Activated CD4-positive, alpha-beta memory T cell treated with anti-CD3 and anti-CD28 coated beads, Interleukin-2, amount 10 ng/mL, durations not matched to agents 7 days and 5 days (primary cell): ENCODE data around the gene ITGA3. TPM values are rescaled to one million over a fixed set of nuclear protein-coding genes. Genes with fewer than 3 reads are reported as not detected.

Experiments
- CTCF ChIA-PET: fragments of 350-600 bp; sonication (Branson Sonifier 250); formaldehyde crosslinking; loops from one replicate; lab custom pipeline; 2021; ENCODE audit warnings: antibody characterized with exemption, inconsistent platforms; lab: Charles Lee
- POLR2A ChIA-PET: fragments of 350-600 bp; sonication (Branson Sonifier 250); formaldehyde crosslinking; loops from one replicate; lab custom pipeline; 2021; ENCODE audit warnings: antibody characterized with exemption; lab: Charles Lee
- DNase-seq: peaks from one replicate; pipeline ENCODE4 v3.0.0-alpha.2; 2020
- H3K27ac Mint-ChIP-seq: one replicate; pipeline ENCODE4 v1.8.0; 2021; ENCODE audit warnings: mild to moderate bottlenecking, mixed read lengths
- H3K27me3 Mint-ChIP-seq: one replicate; pipeline ENCODE4 v1.8.0; 2021; ENCODE audit warnings: mixed read lengths
- H3K36me3 Mint-ChIP-seq: one replicate; pipeline ENCODE4 v1.8.0; 2021; ENCODE audit warnings: low read depth, mixed read lengths
- H3K4me1 Mint-ChIP-seq: one replicate; pipeline ENCODE4 v1.8.0; 2021; ENCODE audit warnings: mixed read lengths
- H3K4me3 Mint-ChIP-seq: one replicate; pipeline ENCODE4 v1.8.0; 2021; ENCODE audit warnings: mild to moderate bottlenecking, mixed read lengths
- H3K9me3 Mint-ChIP-seq: one replicate; pipeline ENCODE4 v1.8.0; 2021; ENCODE audit warnings: mixed read lengths
- total RNA-seq, 2 experiments: library from RNA; stranded (reverse); gene quantifications; one replicate each; pipeline ENCODE4 v1.2.3, GENCODE V29; 2021

The ITGA3 gene
- total RNA-seq, 2 experiments from 2014 or later, result 12.5 to 13.4 TPM

GRCh38 chr17:50112694-50113093, 56.8 kb downstream of the ITGA3 start:
- POLR2A ChIA-PET, result interaction anchor here (1.1 to 1.2 kb wide), 2 partner anchors 10 to 38 kb away, joined by 3 to 5 read pairs; partner anchors contain the start of gene PPP1R9B

DNA sequence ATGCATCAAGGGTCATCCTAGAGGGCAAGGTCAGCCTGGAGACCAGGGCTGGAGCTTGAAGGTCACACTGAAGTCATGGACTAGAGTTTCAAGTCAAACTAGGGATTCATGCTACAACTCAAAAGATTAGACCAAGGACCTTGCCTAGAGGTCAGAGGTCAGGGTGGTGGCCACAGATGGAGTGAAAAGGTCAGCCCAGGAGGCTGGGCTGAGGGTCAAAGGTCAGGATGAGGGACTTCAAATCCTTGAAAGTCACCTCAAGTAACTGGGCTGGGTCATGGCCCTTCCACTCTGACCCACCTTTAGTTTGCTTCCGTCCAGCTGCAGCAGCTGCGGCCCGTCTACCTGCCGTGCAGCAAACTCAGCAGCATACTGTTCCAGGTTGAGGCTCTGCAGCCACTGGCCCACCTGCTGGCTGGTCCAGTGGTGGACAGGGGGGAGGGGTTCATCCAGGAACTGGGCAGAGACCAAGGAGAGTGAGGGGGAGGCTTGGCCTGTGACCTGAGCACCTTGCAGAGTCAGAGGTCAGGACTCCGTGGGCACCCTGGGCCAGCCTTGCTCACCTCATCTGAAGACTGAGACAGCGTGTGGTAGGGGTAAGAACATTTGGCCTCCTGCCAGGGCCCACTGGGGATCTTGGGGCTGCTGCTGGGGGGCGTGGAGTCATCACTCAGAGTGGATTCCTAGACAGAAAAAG, 57.9 kb downstream of the ITGA3 start:
- ChIA-PET CTCF (interaction anchor here (0.7 to 5.3 kb wide), 8 partner anchors 9 to 158 kb away, joined by 3 to 48 read pairs (median 4); partner anchors contain the start of gene PDK2), POLR2A (interaction anchor here (1.2 kb wide), 1 partner anchor 9 kb away, joined by 5 read pairs; no protein-coding TSS in a partner anchor)
- H3K4me1 Mint-ChIP-seq, result peaks cover 7% of the 10 kb centered on the region
- no peak overlapping the region for H3K4me3 Mint-ChIP-seq
- peaks cover 30% of the 10 kb centered on the region for H3K27me3 Mint-ChIP-seq
- H3K36me3 Mint-ChIP-seq, result no peaks in the 10 kb centered on the region
- no peaks in the 10 kb centered on the region for H3K9me3 Mint-ChIP-seq
- DNase-seq, result no peak
- H3K27ac Mint-ChIP-seq, result no peak overlapping the region

More at GRCh38 chr17:50112694-50113093, 56.8 kb downstream of the ITGA3 start:
- DNase-seq, result no peak
- CTCF ChIA-PET, result interaction anchor here (1.0 kb wide), 1 partner anchor 10 kb away, joined by 4 read pairs; no protein-coding TSS in a partner anchor
- H3K27me3 Mint-ChIP-seq, result peaks cover 21% of the 10 kb centered on the region
- no peaks in the 10 kb centered on the region for H3K9me3 Mint-ChIP-seq
- no peak overlapping the region for H3K4me3 Mint-ChIP-seq
- peaks cover 7% of the 10 kb centered on the region for H3K4me1 Mint-ChIP-seq
- H3K27ac Mint-ChIP-seq, result no peak overlapping the region
- H3K36me3 Mint-ChIP-seq, result no peaks in the 10 kb centered on the region

- Mint-ChIP-seq H3K36me3 (no peaks in the 10 kb centered on the region), H3K27ac (no peak overlapping the region), H3K9me3 (no peaks in the 10 kb centered on the region), H3K4me3 (no peak overlapping the region), H3K27me3 (peaks cover 34% of the 10 kb centered on the region), H3K4me1 (peaks cover 7% of the 10 kb centered on the region)
- ChIA-PET POLR2A (interaction anchor here (0.9 kb wide), 1 partner anchor 25 kb away, joined by 3 read pairs; no protein-coding TSS in a partner anchor), CTCF (interaction anchor here (0.7 to 5.3 kb wide), 12 partner anchors 8 to 183 kb away, joined by 3 to 48 read pairs (median 4); partner anchors contain the start of gene PDK2)
- no peak for DNase-seq
These were observed 58.5 kb downstream of the ITGA3 start for GRCh38 chr17:50114401-50114800.

DNA sequence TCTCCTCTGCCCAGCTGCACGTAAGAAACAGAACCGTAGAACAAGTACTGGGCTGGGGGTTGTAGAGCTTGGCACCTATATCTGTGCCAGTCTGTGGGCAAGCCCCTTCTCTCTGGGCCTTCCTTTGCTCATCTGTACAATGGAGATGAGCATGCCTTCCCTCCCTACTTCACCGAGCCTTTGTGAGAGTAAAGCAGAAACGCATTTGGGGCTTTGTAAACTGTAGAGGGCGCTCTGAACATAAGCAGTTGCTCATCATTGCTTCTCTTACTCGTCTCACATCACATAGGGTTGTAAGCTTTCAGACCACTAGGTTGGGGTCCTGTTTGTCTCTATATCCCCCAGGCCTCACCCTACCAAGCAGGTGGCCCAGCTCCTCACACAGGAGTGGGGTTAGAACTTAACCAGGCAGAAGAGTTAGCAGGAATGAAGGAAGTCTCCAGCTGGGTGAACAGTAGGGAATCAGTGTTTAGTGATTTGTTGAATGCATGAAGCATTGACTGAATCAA, 59.0 kb downstream of the ITGA3 start:
- CTCF ChIA-PET, result interaction anchor here (0.7 to 5.3 kb wide), 13 partner anchors 8 to 182 kb away, joined by 3 to 48 read pairs (median 4); partner anchors contain the start of genes COL1A1 and PDK2
- Mint-ChIP-seq H3K4me3 (no peak overlapping the region), H3K9me3 (no peaks in the 10 kb centered on the region), H3K36me3 (no peaks in the 10 kb centered on the region), H3K27ac (no peak overlapping the region), H3K4me1 (peaks cover 7% of the 10 kb centered on the region), H3K27me3 (peaks cover 39% of the 10 kb centered on the region)
- POLR2A ChIA-PET, result interaction anchor here (0.9 to 1.3 kb wide), 2 partner anchors 24 to 46 kb away, joined by 3 read pairs; no protein-coding TSS in a partner anchor
- peak; percentile 56 for DNase-seq

- ChIA-PET POLR2A (interaction anchor here (0.8 to 1.3 kb wide), 2 partner anchors 14 to 45 kb away, joined by 3 read pairs; partner anchors contain the start of gene SAMD14), CTCF (interaction anchor here (0.7 to 5.3 kb wide), 6 partner anchors 22 to 86 kb away, joined by 3 to 48 read pairs (median 10); partner anchors contain the start of genes COL1A1 and PDK2)
- peaks cover 7% of the 10 kb centered on the region for H3K4me1 Mint-ChIP-seq
- peaks cover 48% of the 10 kb centered on the region for H3K27me3 Mint-ChIP-seq
- no peaks in the 10 kb centered on the region for H3K9me3 Mint-ChIP-seq
- no peak for DNase-seq
- no peak overlapping the region for H3K4me3 Mint-ChIP-seq
- no peaks in the 10 kb centered on the region for H3K36me3 Mint-ChIP-seq
- H3K27ac Mint-ChIP-seq, result peak overlapping the region; percentile 7
These were observed 59.8 kb downstream of the ITGA3 start for GRCh38 chr17:50115756-50116155.

GRCh38 chr17:50117202-50118051, 61.5 kb downstream of the ITGA3 start:
- CTCF ChIA-PET, result interaction anchor here (0.6 to 5.3 kb wide), 16 partner anchors 10 to 180 kb away, joined by 3 to 48 read pairs (median 4); partner anchors contain the start of genes PDK2 and SAMD14
- POLR2A ChIA-PET, result interaction anchor here (0.9 to 1.6 kb wide), 3 partner anchors 15 to 32 kb away, joined by 3 to 4 read pairs (median 4); no protein-coding TSS in a partner anchor
- Mint-ChIP-seq H3K27me3 (peaks cover 56% of the 10 kb centered on the region), H3K9me3 (no peaks in the 10 kb centered on the region), H3K4me3 (no peak overlapping the region), H3K36me3 (no peaks in the 10 kb centered on the region), H3K27ac (no peak overlapping the region), H3K4me1 (peaks cover 7% of the 10 kb centered on the region)
- DNase-seq, result peak; percentile 63

DNA sequence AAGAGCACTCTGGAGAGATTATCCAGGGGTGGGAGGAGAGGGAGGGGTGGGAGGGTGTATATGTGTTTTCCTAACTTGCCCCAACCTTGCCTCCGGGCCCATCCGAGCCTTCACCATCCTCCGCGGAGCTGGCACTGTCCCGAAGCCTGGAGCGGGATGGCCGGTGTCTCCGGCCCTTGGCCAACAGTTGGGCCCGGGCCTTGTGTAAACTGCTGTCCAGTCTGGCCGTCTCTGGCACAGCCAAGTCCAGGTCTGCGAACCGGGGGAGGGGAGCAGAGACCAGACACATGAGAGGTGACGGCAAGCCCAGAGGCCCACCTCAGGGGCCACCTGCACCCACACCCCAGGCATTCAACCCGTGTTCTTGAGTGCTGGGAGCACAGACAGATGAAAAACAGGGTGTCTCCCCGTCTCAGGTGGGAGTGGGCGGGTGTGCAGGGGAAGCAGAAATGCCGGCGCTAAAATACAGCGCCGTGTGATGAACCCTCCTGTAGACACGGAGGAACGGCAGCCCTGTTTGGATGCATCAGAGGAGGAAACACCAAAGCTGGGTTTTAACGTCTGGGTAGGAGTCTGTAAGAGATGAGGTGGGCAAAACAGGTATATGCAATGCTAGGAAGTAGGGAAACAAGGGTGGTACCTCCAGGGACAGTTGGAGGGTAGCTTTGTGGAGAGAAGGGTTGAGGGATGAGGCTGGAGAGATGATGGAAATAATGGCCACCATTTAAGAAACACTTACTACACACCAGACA, 62.3 kb downstream of the ITGA3 start:
- CTCF ChIA-PET, result interaction anchor here (0.9 to 5.3 kb wide), 8 partner anchors 9 to 63 kb away, joined by 3 to 48 read pairs (median 4); partner anchors contain the start of gene PDK2
- DNase-seq, result no peak
- no peak overlapping the region for H3K27ac Mint-ChIP-seq
- peaks cover 7% of the 10 kb centered on the region for H3K4me1 Mint-ChIP-seq
- H3K9me3 Mint-ChIP-seq, result no peaks in the 10 kb centered on the region
- no peaks in the 10 kb centered on the region for H3K36me3 Mint-ChIP-seq
- peaks cover 60% of the 10 kb centered on the region for H3K27me3 Mint-ChIP-seq
- POLR2A ChIA-PET, result interaction anchor here (0.9 to 1.6 kb wide), 5 partner anchors 14 to 31 kb away, joined by 3 to 4 read pairs (median 3); no protein-coding TSS in a partner anchor
- no peak overlapping the region for H3K4me3 Mint-ChIP-seq

- Mint-ChIP-seq H3K4me3 (no peak overlapping the region), H3K4me1 (peaks cover 7% of the 10 kb centered on the region), H3K36me3 (no peaks in the 10 kb centered on the region), H3K27ac (no peak overlapping the region), H3K27me3 (peaks cover 60% of the 10 kb centered on the region), H3K9me3 (no peaks in the 10 kb centered on the region)
- ChIA-PET POLR2A (interaction anchor here (0.9 kb wide), 3 partner anchors 12 to 31 kb away, joined by 3 read pairs; no protein-coding TSS in a partner anchor), CTCF (interaction anchor here (0.7 to 1.4 kb wide), 5 partner anchors 10 to 83 kb away, joined by 3 to 7 read pairs (median 3); partner anchors contain the start of gene COL1A1)
- DNase-seq, result no peak
These were observed 62.9 kb downstream of the ITGA3 start for GRCh38 chr17:50118828-50119218.

DNA sequence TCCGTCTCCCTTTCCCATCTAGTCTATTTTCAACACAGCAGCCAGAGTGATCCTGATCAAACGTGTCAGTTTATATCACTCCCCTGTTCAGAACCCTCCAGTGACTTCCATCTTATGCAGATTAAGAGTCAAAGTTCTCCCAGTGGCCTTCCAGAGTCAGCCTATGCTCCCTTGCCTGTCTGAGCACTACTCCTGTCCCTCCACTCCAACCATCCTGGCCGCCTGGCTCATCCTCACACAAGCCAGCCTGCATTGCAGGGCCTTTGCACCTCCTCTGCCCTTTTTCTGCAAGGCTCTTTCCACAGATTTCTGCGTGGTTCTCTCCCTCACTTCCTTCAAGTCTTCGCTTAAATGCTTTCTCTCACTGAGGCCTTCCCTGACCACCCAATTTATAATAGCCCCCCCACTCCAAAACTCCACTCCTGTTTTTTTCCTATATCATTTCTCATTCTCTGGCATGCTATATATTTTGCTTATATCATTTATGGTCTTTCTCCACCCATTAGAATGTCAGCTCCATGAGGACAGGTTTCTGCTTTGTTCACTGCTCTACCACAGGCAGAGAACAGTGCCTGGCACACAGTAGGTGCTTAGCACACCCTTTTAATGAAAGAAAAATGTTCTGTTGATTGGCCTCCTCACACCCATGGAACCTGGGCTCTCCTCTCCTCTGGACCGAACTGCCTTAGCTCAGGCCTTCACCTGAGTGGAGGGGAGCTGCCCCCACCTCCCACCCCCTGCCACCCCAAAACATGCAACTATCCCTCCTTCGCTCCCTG, 64.8 kb downstream of the ITGA3 start:
- ChIA-PET CTCF (interaction anchor here (1.3 kb wide), 1 partner anchor 31 kb away, joined by 4 read pairs; no protein-coding TSS in a partner anchor), POLR2A (interaction anchor here (1.3 kb wide), 1 partner anchor 40 kb away, joined by 3 read pairs; no protein-coding TSS in a partner anchor)
- Mint-ChIP-seq H3K9me3 (no peaks in the 10 kb centered on the region), H3K4me3 (no peak overlapping the region), H3K27ac (no peak overlapping the region), H3K4me1 (peaks cover 7% of the 10 kb centered on the region), H3K27me3 (peaks cover 58% of the 10 kb centered on the region), H3K36me3 (no peaks in the 10 kb centered on the region)
- no peak for DNase-seq

DNA sequence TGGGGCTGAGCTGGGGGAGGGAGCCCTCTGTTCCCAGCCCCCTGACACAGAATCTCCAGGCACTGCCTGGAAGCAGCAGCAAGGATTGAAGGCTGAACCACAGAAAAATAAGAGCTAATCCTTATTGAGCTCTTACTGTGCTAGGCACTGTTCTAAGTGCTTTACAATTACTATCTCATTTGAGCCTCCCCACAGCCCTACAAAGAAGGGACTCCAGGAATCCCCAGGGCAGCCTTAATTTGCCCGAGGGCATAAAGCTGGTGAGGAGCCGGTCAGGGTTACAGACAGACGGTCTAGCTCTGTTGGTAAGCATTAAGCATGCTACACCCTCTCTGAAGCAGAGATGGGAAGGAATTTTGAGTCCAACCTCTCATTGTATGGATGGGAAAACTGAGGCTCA, 67.0 kb downstream of the ITGA3 start:
- DNase-seq, result no peak
- H3K36me3 Mint-ChIP-seq, result no peaks in the 10 kb centered on the region
- peaks cover 5% of the 10 kb centered on the region for H3K4me1 Mint-ChIP-seq
- H3K4me3 Mint-ChIP-seq, result no peak overlapping the region
- peaks cover 51% of the 10 kb centered on the region for H3K27me3 Mint-ChIP-seq
- H3K27ac Mint-ChIP-seq, result no peak overlapping the region
- ChIA-PET CTCF (interaction anchor here (1.0 to 2.3 kb wide), 5 partner anchors 8 to 77 kb away, joined by 3 to 9 read pairs (median 4); no protein-coding TSS in a partner anchor), POLR2A (interaction anchor here (1.4 kb wide), 1 partner anchor 10 kb away, joined by 5 read pairs; no protein-coding TSS in a partner anchor)
- H3K9me3 Mint-ChIP-seq, result no peaks in the 10 kb centered on the region
